Measurements from ENCODE around the gene EDC4. TPM values are rescaled to one million over a fixed set of nuclear protein-coding genes. Genes with fewer than 3 reads are reported as not detected.

EDC4 gene
- total and polyA plus RNA-seq, 2 of the 13 experiments (the other 11 are each of a cell fraction or from before 2014, with no cell fraction given), result 51.4 to 59.1 TPM

- TF ChIP-seq ATF3 (CRISPR knock-in tag; IDR thresholded peaks at IDR 0.05) (peak; percentile 47; the same call in 1 of the 2 replicates), TBX3 (IDR thresholded peaks at IDR 0.05; ENCODE audit: borderline replicate concordance) (peak; percentile 57; the same call in 1 of the 2 replicates), RARA (CRISPR knock-in tag; IDR thresholded peaks at IDR 0.05) (peak; percentile 17; the same call in 1 of the 2 replicates), HDAC1 (CRISPR knock-in tag; IDR thresholded peaks at IDR 0.05) (peak; percentile 21; the same call in 1 of the 2 replicates), ZNF460 (CRISPR knock-in tag; IDR thresholded peaks at IDR 0.05; ENCODE audit: borderline replicate concordance) (peak; percentile 48; the same call in 1 of the 2 replicates), HOXA3 (CRISPR knock-in tag; IDR thresholded peaks at IDR 0.05) (0 out of 2 replicates have a peak, but pooled peaks have one; percentile 29), SAP130 (CRISPR knock-in tag; IDR thresholded peaks at IDR 0.05; ENCODE audit: low read depth) (0 out of 2 replicates have a peak, but pooled peaks have one; percentile 14), MIXL1 (CRISPR knock-in tag; IDR thresholded peaks at IDR 0.05) (0 out of 2 replicates have a peak, but pooled peaks have one; percentile 23), NCOA2 (CRISPR knock-in tag; IDR thresholded peaks at IDR 0.05) (peak; percentile 11; the same call in 1 of the 2 replicates), JUND (CRISPR knock-in tag; IDR thresholded peaks at IDR 0.05) (0 out of 2 replicates have a peak, but pooled peaks have one; percentile 23), THAP11 (CRISPR knock-in tag; IDR thresholded peaks at IDR 0.05) (peak; percentile 43; the same call in 1 of the 2 replicates)
- TF ChIP-seq, protein P1, sequence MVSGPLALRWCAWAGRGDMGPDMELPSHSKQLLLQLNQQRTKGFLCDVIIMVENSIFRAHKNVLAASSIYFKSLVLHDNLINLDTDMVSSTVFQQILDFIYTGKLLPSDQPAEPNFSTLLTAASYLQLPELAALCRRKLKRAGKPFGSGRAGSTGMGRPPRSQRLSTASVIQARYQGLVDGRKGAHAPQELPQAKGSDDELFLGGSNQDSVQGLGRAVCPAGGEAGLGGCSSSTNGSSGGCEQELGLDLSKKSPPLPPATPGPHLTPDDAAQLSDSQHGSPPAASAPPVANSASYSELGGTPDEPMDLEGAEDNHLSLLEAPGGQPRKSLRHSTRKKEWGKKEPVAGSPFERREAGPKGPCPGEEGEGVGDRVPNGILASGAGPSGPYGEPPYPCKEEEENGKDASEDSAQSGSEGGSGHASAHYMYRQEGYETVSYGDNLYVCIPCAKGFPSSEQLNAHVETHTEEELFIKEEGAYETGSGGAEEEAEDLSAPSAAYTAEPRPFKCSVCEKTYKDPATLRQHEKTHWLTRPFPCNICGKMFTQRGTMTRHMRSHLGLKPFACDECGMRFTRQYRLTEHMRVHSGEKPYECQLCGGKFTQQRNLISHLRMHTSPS (CRISPR knock-in tag; IDR thresholded peaks at IDR 0.05; ENCODE audit: low read depth), result 0 out of 2 replicates have a peak, but pooled peaks have one; percentile 23
- TF ChIP-seq, protein P2, sequence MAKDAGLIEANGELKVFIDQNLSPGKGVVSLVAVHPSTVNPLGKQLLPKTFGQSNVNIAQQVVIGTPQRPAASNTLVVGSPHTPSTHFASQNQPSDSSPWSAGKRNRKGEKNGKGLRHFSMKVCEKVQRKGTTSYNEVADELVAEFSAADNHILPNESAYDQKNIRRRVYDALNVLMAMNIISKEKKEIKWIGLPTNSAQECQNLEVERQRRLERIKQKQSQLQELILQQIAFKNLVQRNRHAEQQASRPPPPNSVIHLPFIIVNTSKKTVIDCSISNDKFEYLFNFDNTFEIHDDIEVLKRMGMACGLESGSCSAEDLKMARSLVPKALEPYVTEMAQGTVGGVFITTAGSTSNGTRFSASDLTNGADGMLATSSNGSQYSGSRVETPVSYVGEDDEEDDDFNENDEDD (CRISPR knock-in tag; IDR thresholded peaks at IDR 0.05; ENCODE audit: borderline replicate concordance), result 0 out of 2 replicates have a peak, but pooled peaks have one; percentile 7
Measured at GRCh38 chr16:67837190-67837589, 35.7 kb upstream of the EDC4 start (continued).
